Measurements from ENCODE around the gene DNAJC17. TPM values are rescaled to one million over a fixed set of nuclear protein-coding genes. Genes with fewer than 3 reads are reported as not detected.

The DNAJC17 gene
- total and polyA plus RNA-seq, 2 donors (not counting 1 experiment from before 2014, with no cell fraction given) = 30.5 to 46.1 TPM

DNA sequence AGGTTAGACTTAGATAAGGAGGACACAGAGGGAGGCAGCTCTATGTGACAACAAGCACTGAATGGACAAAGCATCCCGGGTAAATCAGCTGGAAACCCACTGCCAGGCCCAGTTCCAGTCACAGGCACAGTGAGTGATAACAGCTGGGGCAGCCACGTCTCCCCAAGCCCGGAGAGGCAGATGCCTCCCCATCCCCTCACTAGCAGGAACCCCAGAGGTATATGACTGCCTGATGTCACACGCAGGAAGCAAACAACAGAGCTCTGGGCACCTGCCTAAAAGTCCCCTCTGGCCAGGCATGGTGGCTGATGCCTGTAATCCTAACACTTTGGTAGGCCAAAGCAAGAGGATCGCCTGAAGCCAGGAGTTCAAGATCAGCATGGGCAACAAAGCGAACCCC lies 19.3 kb downstream of the DNAJC17 start:
- Histone ChIP-seq H3K9ac (ENCODE audit: low read length) (no peak overlapping the region), H2AFZ (ENCODE audit: insufficient read depth, low read depth, low read length, poor library complexity, severe bottlenecking) (no peak overlapping the region), H3K36me3 (replicated peaks in 1 of 2; ENCODE audit: control extremely low read depth in 1 of 2, control insufficient read depth in 1 of 2, extremely low read depth in 1 of 2, insufficient read depth in 2 of 2, low read length in 1 of 2) (peaks cover 2 to 11% of the 10 kb centered on the region in 2 experiments), H3K4me2 (replicated peaks; ENCODE audit: low read depth, low read length, poor library complexity, severe bottlenecking) (no peak overlapping the region), H3K27ac (ENCODE audit: low read length in 2 of 2) (no peak overlapping the region), H3K79me2 (ENCODE audit: control insufficient read depth, insufficient read depth, low read length) (peaks cover 58% of the 10 kb centered on the region), H3K4me3 (ENCODE audit: control extremely low read depth in 1 of 5, extremely low read depth in 1 of 5, insufficient read depth in 1 of 5, low read depth in 2 of 5, low read length in 4 of 5) (no peak overlapping the region), H4K20me1 (ENCODE audit: control insufficient read depth, insufficient read depth, low read length, poor library complexity, severe bottlenecking) (peaks cover 26% of the 10 kb centered on the region), H3K9me3 (ENCODE audit: control extremely low read depth in 1 of 3, control insufficient read depth in 2 of 3, insufficient read depth in 1 of 3, low read length in 2 of 3) (no peaks in the 10 kb centered on the region), H3K27me3 (replicated peaks in 1 of 4; ENCODE audit: control extremely low read depth in 1 of 4, control insufficient read depth in 3 of 4, insufficient read depth in 4 of 4, low read length in 3 of 4) (no peaks in the 10 kb centered on the region), H3K4me1 (ENCODE audit: control insufficient read depth in 2 of 2, insufficient read depth in 2 of 2, low read length in 2 of 2) (peaks cover 8 to 11% of the 10 kb centered on the region in 2 donors)
- no peaks in the 10 kb centered on the region for H3K27me3 Mint-ChIP-seq
- ATAC-seq (ENCODE audit: low read depth) (no peak), DNase-seq (no peak)
- CTCF ChIA-PET = interaction anchor here (0.9 to 2.4 kb wide), 3 partner anchors 11 to 200 kb away, joined by 3 to 7 read pairs (median 3); no protein-coding TSS in a partner anchor
- 96% methylated on average over 4 of the region's 6 CpGs for WGBS (ENCODE audit: insufficient coverage)
- H3K4me3 Mint-ChIP-seq = no peak overlapping the region
- TF ChIP-seq, protein P1, sequence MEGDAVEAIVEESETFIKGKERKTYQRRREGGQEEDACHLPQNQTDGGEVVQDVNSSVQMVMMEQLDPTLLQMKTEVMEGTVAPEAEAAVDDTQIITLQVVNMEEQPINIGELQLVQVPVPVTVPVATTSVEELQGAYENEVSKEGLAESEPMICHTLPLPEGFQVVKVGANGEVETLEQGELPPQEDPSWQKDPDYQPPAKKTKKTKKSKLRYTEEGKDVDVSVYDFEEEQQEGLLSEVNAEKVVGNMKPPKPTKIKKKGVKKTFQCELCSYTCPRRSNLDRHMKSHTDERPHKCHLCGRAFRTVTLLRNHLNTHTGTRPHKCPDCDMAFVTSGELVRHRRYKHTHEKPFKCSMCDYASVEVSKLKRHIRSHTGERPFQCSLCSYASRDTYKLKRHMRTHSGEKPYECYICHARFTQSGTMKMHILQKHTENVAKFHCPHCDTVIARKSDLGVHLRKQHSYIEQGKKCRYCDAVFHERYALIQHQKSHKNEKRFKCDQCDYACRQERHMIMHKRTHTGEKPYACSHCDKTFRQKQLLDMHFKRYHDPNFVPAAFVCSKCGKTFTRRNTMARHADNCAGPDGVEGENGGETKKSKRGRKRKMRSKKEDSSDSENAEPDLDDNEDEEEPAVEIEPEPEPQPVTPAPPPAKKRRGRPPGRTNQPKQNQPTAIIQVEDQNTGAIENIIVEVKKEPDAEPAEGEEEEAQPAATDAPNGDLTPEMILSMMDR (IDR thresholded peaks at IDR 0.05) = no peak
- POLR2A ChIA-PET = no interaction called here
- no peaks in the 10 kb centered on the region for H3K9me3 Mint-ChIP-seq (ENCODE audit: insufficient read depth)
- intact Hi-C loops (cut with micrococcal nuclease) = no loop called here
- H3K27ac Mint-ChIP-seq = no peak overlapping the region
- peaks cover 16% of the 10 kb centered on the region for H3K4me1 Mint-ChIP-seq

DNA sequence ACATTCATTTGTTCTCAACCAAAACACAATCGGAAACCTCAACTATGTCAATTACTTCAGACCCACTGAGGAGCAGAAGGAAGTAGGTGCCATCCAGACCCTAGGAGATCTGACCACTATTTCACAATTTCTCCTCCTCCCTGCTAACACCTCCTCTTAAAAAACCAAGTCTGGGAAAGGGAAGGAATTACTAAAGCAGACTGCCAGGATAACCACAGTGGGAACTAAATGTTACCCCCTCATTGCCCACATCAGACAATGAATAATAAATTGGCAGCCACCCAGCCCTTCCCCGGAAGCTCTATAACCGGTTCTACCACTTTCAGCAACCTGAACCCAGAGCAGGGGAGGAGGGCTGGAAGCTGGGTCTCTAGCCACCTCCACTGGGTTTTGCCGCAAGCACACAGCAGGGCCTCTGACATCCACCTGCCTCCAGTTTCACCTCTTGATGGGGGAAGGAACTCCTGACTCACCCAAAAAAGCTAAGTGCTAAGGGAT lies 19.9 kb downstream of the DNAJC17 start:
- Histone ChIP-seq H3K27ac (ENCODE audit: low read length in 2 of 2) (peak overlapping the region in 1 of 2 donors; percentile 28), H3K4me3 (ENCODE audit: control extremely low read depth in 1 of 5, extremely low read depth in 1 of 5, insufficient read depth in 1 of 5, low read depth in 2 of 5, low read length in 4 of 5) (no peak overlapping the region), H2AFZ (ENCODE audit: insufficient read depth, low read depth, low read length, poor library complexity, severe bottlenecking) (no peak overlapping the region), H4K20me1 (ENCODE audit: control insufficient read depth, insufficient read depth, low read length, poor library complexity, severe bottlenecking) (peaks cover 28% of the 10 kb centered on the region), H3K4me2 (replicated peaks; ENCODE audit: low read depth, low read length, poor library complexity, severe bottlenecking) (no peak overlapping the region), H3K36me3 (replicated peaks in 1 of 2; ENCODE audit: control extremely low read depth in 1 of 2, control insufficient read depth in 1 of 2, extremely low read depth in 1 of 2, insufficient read depth in 2 of 2, low read length in 1 of 2) (peaks cover 2 to 8% of the 10 kb centered on the region in 2 experiments), H3K9ac (ENCODE audit: low read length) (no peak overlapping the region), H3K9me3 (ENCODE audit: control extremely low read depth in 1 of 3, control insufficient read depth in 2 of 3, insufficient read depth in 1 of 3, low read length in 2 of 3) (no peaks in the 10 kb centered on the region), H3K79me2 (ENCODE audit: control insufficient read depth, insufficient read depth, low read length) (peaks cover 60% of the 10 kb centered on the region), H3K4me1 (ENCODE audit: control insufficient read depth in 2 of 2, insufficient read depth in 2 of 2, low read length in 2 of 2) (peaks cover 8 to 11% of the 10 kb centered on the region in 2 donors), H3K27me3 (replicated peaks in 1 of 4; ENCODE audit: control extremely low read depth in 1 of 4, control insufficient read depth in 3 of 4, insufficient read depth in 4 of 4, low read length in 3 of 4) (no peaks in the 10 kb centered on the region)
- ChIA-PET CTCF (interaction anchor here (0.6 to 2.4 kb wide), 4 partner anchors 11 to 199 kb away, joined by 3 to 7 read pairs (median 3); no protein-coding TSS in a partner anchor), POLR2A (no interaction called here)
- ATAC-seq (ENCODE audit: low read depth) = no peak
- 55% methylated on average over 2 of the region's 4 CpGs for WGBS (ENCODE audit: insufficient coverage)
- DNase-seq = no peak
- peaks cover 19% of the 10 kb centered on the region for H3K4me1 Mint-ChIP-seq
- intact Hi-C loops (cut with micrococcal nuclease) = no loop called here
- H3K27ac Mint-ChIP-seq = peak overlapping the region; percentile 1
- H3K27me3 Mint-ChIP-seq = no peaks in the 10 kb centered on the region
- no peaks in the 10 kb centered on the region for H3K9me3 Mint-ChIP-seq (ENCODE audit: insufficient read depth)
- no peak overlapping the region for H3K4me3 Mint-ChIP-seq
- TF ChIP-seq, protein P1 (IDR thresholded peaks at IDR 0.05) = no peak
- no peak for TF ChIP-seq EZH2 (IDR thresholded peaks at IDR 0.05; ENCODE audit: borderline replicate concordance, insufficient read depth, low read depth, low read length, poor library complexity, severe bottlenecking)
